GM06990 (cell line): ENCODE results near the gene PPP3CA.

Source experiments
- DNase-seq: peaks from one replicate; pipeline ENCODE4 v3.0.0-alpha.2; 2011; ENCODE audit not compliant: insufficient read length; ENCODE audit errors: extremely low read depth
- H3K27me3 ChIP-seq: replicated peaks from 2 replicates; pipeline ENCODE4 v1.6.0; 2011; ENCODE audit warnings: low read length; ENCODE audit not compliant: control insufficient read depth, insufficient read depth
- H3K36me3 ChIP-seq: 2 replicates; pipeline ENCODE4 v1.5.1; 2011; ENCODE audit warnings: low read length; ENCODE audit not compliant: control insufficient read depth, insufficient read depth
- H3K4me3 ChIP-seq: replicated peaks from 2 replicates; pipeline ENCODE4 v1.5.1; 2011; ENCODE audit warnings: low read depth, mild to moderate bottlenecking, control low read depth, low read length
- CTCF ChIP-seq: IDR thresholded peaks from 2 replicates; pipeline ENCODE4 v1.5.1; 2011; ENCODE audit warnings: low read length, control low read depth, mild to moderate bottlenecking, inconsistent platforms; ENCODE audit not compliant: insufficient read depth, poor library complexity, severe bottlenecking

The PPP3CA gene

DNA sequence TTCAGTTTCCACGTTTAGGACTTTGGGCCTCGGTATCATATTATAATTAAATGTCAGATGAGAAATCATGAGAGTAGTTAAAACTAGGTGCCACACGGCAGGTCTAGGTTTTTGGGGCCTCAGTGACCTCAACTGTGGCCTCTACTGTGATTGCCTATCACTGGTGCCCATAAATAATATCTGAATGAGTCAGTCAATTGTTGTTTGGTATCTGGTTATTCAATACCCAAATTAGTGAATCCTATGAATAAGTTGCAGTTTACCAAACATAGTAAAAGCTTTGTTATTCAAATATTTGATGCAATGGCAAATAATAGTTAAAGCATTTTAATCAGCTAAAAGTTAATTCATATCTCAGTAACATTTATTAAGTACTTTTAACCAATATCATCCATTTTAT, 188.8 kb downstream of the PPP3CA start:
- H3K36me3 ChIP-seq, result no peaks in the 10 kb centered on the region
- no peak for TF ChIP-seq CTCF
- H3K4me3 ChIP-seq, result no peak overlapping the region
- DNase-seq, result no peak
- no peaks in the 10 kb centered on the region for H3K27me3 ChIP-seq

DNA sequence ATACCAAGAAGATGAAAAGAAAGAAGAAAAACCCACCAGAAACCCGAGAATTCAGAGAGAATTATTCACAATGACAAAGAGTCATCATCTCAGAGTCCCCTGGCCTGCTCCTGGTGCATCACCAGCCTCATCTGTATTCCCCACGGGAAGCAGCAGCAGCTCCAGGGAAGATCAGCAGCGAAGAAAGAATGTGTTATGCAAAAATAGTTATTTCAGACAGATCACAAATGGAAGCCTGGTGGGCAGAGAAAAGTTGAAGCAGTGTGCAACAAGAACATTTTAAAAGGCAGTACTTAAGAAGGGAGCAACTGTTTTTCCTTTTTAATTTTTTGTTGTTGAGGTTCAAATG, 189.2 kb downstream of the PPP3CA start:
- H3K36me3 ChIP-seq, result no peaks in the 10 kb centered on the region
- no peak for DNase-seq
- no peak overlapping the region for H3K4me3 ChIP-seq
- H3K27me3 ChIP-seq, result no peaks in the 10 kb centered on the region
- TF ChIP-seq CTCF, result no peak

GRCh38 chr4:101157415-101158133, 189.8 kb downstream of the PPP3CA start:
- H3K27me3 ChIP-seq, result no peaks in the 10 kb centered on the region
- H3K4me3 ChIP-seq, result no peak overlapping the region
- TF ChIP-seq CTCF, result no peak
- no peaks in the 10 kb centered on the region for H3K36me3 ChIP-seq
- DNase-seq, result no peak

- no peak for DNase-seq
- no peak for TF ChIP-seq CTCF
- H3K36me3 ChIP-seq, result no peaks in the 10 kb centered on the region
- H3K4me3 ChIP-seq, result no peak overlapping the region
- H3K27me3 ChIP-seq, result no peaks in the 10 kb centered on the region
Observed at GRCh38 chr4:101156619-101157310, 190.6 kb downstream of the PPP3CA start.

DNA sequence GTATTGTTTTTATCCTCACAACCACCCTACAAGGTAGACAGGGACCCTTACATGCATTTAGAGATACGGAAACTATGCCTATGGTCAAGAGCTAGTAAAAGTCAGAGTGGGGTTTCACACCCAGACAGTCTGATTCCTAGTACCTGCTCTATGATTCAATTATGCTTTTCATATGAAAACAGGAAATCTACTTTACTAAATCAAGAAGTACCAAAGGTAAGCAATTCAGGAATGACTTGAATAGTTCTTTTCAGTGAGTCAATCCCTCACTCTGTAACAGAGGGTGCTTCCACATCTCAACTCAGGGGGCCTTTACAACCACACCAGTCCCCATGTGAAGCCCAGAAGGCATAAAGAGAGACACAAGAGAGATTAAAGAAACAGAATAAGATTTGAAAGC, 191.4 kb downstream of the PPP3CA start:
- Histone ChIP-seq H3K4me3 (no peak overlapping the region), H3K27me3 (no peaks in the 10 kb centered on the region), H3K36me3 (no peaks in the 10 kb centered on the region)
- DNase-seq, result no peak
- no peak for TF ChIP-seq CTCF
